A549 (cell line): ENCODE results near the gene TSC2. TPM values are rescaled to one million over a fixed set of nuclear protein-coding genes. Genes with fewer than 3 reads are reported as not detected.
"Not testable (repeated sequence)": the region's sequence is repeated elsewhere in the genome, so short reads cannot be mapped to it uniquely, and the experiment has no call there.

ENCODE experiments used
- ATAC-seq, 2 experiments: fragments of 200-7000 bp in 1 of 2; fragments of >200 bp in 1 of 2; cut with Nextera tagmentation in 1 of 2; cut with Tn5 transposase in 1 of 2; 3 replicates each; pipeline versions ENCODE4 v1.8.0 to v1.9.1; 2018 to 2020; ENCODE audit warnings: mild to moderate bottlenecking in 1 of 2, moderate library complexity in 1 of 2
- CTCF ChIA-PET: fragments of 300-600 bp; sonication (Branson Sonifier 250); formaldehyde crosslinking; extraction: SDS; loops from one replicate; lab custom pipeline; 2021; ENCODE audit warnings: antibody characterized with exemption, inconsistent platforms; lab: Yijun Ruan, JAX
- POLR2A ChIA-PET: fragments of 350-600 bp; formaldehyde crosslinking; extraction: SDS; loops from one replicate; lab custom pipeline; 2021; ENCODE audit warnings: antibody characterized with exemption, inconsistent platforms; lab: Yijun Ruan, JAX
- DNase-seq, 2 experiments: peaks; one replicate each; pipeline versions ENCODE4 v3.0.0 to v3.0.0-alpha.2; 2011 to 2016; ENCODE audit warnings: low read depth in 1 of 2, low spot score in 1 of 2
- FAIRE-seq: peaks from 2 replicates; lab custom pipeline; 2011; peaks lifted over from hg19 to GRCh38; lab: Jason Lieb, UNC
- H3K27ac ChIP-seq, 2 experiments: fragments of >200 bp; sonication (Bioruptor Twin); formaldehyde crosslinking; 3 replicates each; pipeline ENCODE4 v1.5.1; 2016 to 2017
- H3K4me1 ChIP-seq: fragments of >200 bp; sonication (Bioruptor Twin); formaldehyde crosslinking; 3 replicates; pipeline ENCODE4 v1.6.1; 2016
- H3K4me2 ChIP-seq: fragments of >200 bp; sonication (Bioruptor Twin); formaldehyde crosslinking; 3 replicates; pipeline ENCODE4 v1.6.1; 2016
- H3K4me3 ChIP-seq: fragments of >200 bp; sonication (Bioruptor Twin); formaldehyde crosslinking; 3 replicates; pipeline ENCODE4 v1.5.1; 2016
- H3K9me3 ChIP-seq: fragments of >200 bp; sonication (Bioruptor Twin); formaldehyde crosslinking; 3 replicates; pipeline ENCODE4 v1.6.1; 2016
- BHLHE40 ChIP-seq: IDR thresholded peaks from 2 replicates; pipeline ENCODE4 v1.6.1; 2012; ENCODE audit warnings: low read depth, low read length, inconsistent platforms
- JUN ChIP-seq, 2 experiments: fragments of >200 bp; sonication (Bioruptor Twin); formaldehyde crosslinking; IDR thresholded peaks; 2 replicates in 1 of 2; 3 replicates in 1 of 2; pipeline ENCODE4 v1.6.1; 2016 to 2017
- POLR2A ChIP-seq: IDR thresholded peaks from 2 replicates; pipeline ENCODE4 v1.6.1; 2012; ENCODE audit warnings: mild to moderate bottlenecking, low read length
- WGBS: methylation state at CpG from one replicate; pipeline ENCODE4 v1.1.6; 2017; ENCODE audit errors: missing lambda C conversion rate; 5-methylcytosine and 5-hydroxymethylcytosine counted together
- polyA plus RNA-seq, 4 experiments: library from polyadenylated mRNA; depleted of rRNA in 3 of 4; stranded (reverse); fragments of >200 nt; fragmentation: RNase III in 1 of 4; extraction: RNeasy Plus Mini Kit Qiagen cat#74134 plus additional on column Dnase treatment in 1 of 4; gene quantifications; 2 replicates in 3 of 4; 3 replicates in 1 of 4; pipeline ENCODE4 v1.2.3, GENCODE V29; 2011 to 2017
- small RNA-seq, 6 experiments: library from RNA; depleted of rRNA; stranded (forward); fragments of <200 nt; gene quantifications; one replicate each; pipeline ENCODE3, GENCODE V24; 2012
- TF ChIP-seq, protein P1 (sequence below): IDR thresholded peaks from 2 replicates; pipeline ENCODE4 v1.6.1; 2012; ENCODE audit warnings: low read depth, borderline replicate concordance

The TSC2 gene
- polyA plus RNA-seq, 2 of the 4 experiments (the other 2 are of a cell fraction): 32.6 to 47.3 TPM

DNA sequence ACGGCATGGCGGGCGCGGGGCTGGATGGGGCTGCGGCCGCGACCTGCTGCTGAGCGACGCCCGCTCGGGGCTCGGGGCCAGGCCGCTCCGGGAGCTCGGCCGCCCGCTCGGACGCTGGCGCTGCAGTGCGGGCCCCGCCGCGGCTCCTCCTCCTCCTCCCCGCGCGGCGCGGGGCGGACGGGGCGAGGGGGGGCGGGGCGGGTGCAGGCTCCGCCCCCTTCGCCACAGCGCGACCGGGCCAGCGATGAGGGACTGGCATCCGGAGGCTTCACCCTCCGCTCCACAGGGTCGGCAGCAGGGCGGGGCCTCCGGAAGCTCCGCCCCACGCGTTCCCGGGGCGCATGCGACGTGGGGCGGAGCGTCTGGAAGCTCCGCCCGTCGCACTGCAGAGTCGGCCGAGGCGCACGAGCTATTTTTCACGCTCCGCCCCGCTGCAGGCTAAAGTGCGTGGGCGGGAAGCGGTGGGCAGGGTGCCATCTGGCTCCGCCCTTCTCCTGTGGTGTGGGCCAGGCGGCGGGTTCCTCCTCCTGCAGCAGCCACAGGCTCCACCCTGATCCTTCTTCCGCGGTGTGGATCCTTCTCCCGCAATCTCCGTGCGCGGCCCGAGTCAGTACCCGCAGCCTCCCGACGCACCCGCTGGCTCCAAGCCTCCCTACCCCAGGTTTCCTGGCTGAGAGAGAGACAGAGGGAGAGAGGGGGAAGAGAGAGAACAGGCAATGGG lies 88.1 kb downstream of the TSC2 start, which contains the start of gene PKD1:
TSS of gene PKD1 (minus strand) at position 129 of the 721 bp plus-strand sequence. CDS start 209 bp downstream, outside the sequence.
- not testable (repeated sequence) for FAIRE-seq, H3K9me3 ChIP-seq, H3K4me1 ChIP-seq
- Histone ChIP-seq H3K27ac (peak within 1 kb of the TSS; percentile 82 to 96), H3K4me2 (peak within 1 kb of the TSS; percentile 77), H3K4me3 (peak within 1 kb of the TSS; percentile 74)
- WGBS: 1% methylated on average over 19 of the region's 81 CpGs
- TF ChIP-seq JUN (IDR thresholded peaks at IDR 0.05) (peak in 1 of 2 experiments; percentile 53; a peak in 1 of 5 replicates), BHLHE40 (0 out of 2 replicates have a peak, but pooled peaks have one; percentile 6), POLR2A (peak; percentile 47)
- TF ChIP-seq, protein P1, sequence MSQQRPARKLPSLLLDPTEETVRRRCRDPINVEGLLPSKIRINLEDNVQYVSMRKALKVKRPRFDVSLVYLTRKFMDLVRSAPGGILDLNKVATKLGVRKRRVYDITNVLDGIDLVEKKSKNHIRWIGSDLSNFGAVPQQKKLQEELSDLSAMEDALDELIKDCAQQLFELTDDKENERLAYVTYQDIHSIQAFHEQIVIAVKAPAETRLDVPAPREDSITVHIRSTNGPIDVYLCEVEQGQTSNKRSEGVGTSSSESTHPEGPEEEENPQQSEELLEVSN: peak; percentile 41; the same call in 1 of the 2 replicates
- ATAC-seq (peak; percentile 91), DNase-seq (peak; percentile 48 to 94)
- CTCF ChIA-PET: interaction anchor here (1.9 to 6.7 kb wide), 2 partner anchors 111 to 131 kb away, joined by 7 to 117 read pairs; partner anchors contain the start of gene NHERF2
- POLR2A ChIA-PET: interaction anchor here (0.8 to 1.3 kb wide), 3 partner anchors 12 to 19 kb away, joined by 4 to 11 read pairs (median 4); partner anchors contain the start of gene TRAF7

Small RNA genes lying within 50 kb of the gene (small RNA-seq; reads per million reads assigned to genes)
- 0 to 1.4 (median 0) reads per million in 6 experiments for gene MIR1225
- 0 reads per million in 6 experiments for gene MIR3180-5
- 0 reads per million in 6 experiments for gene MIR4516
- 0 reads per million in 6 experiments for gene RF00019
- gene RN7SL219P: 0 reads per million in 6 experiments

Other genes with a start within 250 kb of the TSC2 start
- 27.2 and 34.9 TPM in 2 replicates for gene HAGH, start 221.2 kb upstream of the TSC2 start, polyA plus RNA-seq (2011; rRNA removed)
- gene HAGH, start 221.2 kb upstream of the TSC2 start, polyA plus RNA-seq (2017; fragmentation: RNase III; extraction: RNeasy Plus Mini Kit Qiagen cat#74134 plus additional on column Dnase treatment): 58.7 to 66.4 TPM (median 59.8 TPM) in 3 replicates
- gene FAHD1, start 220.8 kb upstream of the TSC2 start, polyA plus RNA-seq (2011; rRNA removed): 30.2 and 30.6 TPM in 2 replicates
- 63.2 to 68.4 TPM (median 64.5 TPM) in 3 replicates for gene FAHD1, start 220.8 kb upstream of the TSC2 start, polyA plus RNA-seq (2017; fragmentation: RNase III; extraction: RNeasy Plus Mini Kit Qiagen cat#74134 plus additional on column Dnase treatment)
- 7.5 and 9.1 TPM in 2 replicates for gene MEIOB, start 175.8 kb upstream of the TSC2 start, polyA plus RNA-seq (2011; rRNA removed)
- gene MEIOB, start 175.8 kb upstream of the TSC2 start, polyA plus RNA-seq (2017; fragmentation: RNase III; extraction: RNeasy Plus Mini Kit Qiagen cat#74134 plus additional on column Dnase treatment): 2.9 to 3.5 TPM (median 2.9 TPM) in 3 replicates
- 1.1 and 1.5 TPM in 2 replicates for gene HS3ST6, start 129.6 kb upstream of the TSC2 start, polyA plus RNA-seq (2011; rRNA removed)
- gene HS3ST6, start 129.6 kb upstream of the TSC2 start, polyA plus RNA-seq (2017; fragmentation: RNase III; extraction: RNeasy Plus Mini Kit Qiagen cat#74134 plus additional on column Dnase treatment): 1.4 to 2.6 TPM (median 2.0 TPM) in 3 replicates
- gene MSRB1, start 104.8 kb upstream of the TSC2 start, polyA plus RNA-seq (2011; rRNA removed): 27.7 and 34.4 TPM in 2 replicates
- 27.7 to 38.4 TPM (median 37.5 TPM) in 3 replicates for gene MSRB1, start 104.8 kb upstream of the TSC2 start, polyA plus RNA-seq (2017; fragmentation: RNase III; extraction: RNeasy Plus Mini Kit Qiagen cat#74134 plus additional on column Dnase treatment)
- not detected in 2 replicates for gene RPL3L, start 93.3 kb upstream of the TSC2 start, polyA plus RNA-seq (2011; rRNA removed)
- gene RPL3L, start 93.3 kb upstream of the TSC2 start, polyA plus RNA-seq (2017; fragmentation: RNase III; extraction: RNeasy Plus Mini Kit Qiagen cat#74134 plus additional on column Dnase treatment): 0.20 TPM in 1 of 3 replicates, not detected in the others
- gene NDUFB10, start 88.4 kb upstream of the TSC2 start, polyA plus RNA-seq (2011; rRNA removed): 151 and 198 TPM in 2 replicates
- gene NDUFB10, start 88.4 kb upstream of the TSC2 start, polyA plus RNA-seq (2017; fragmentation: RNase III; extraction: RNeasy Plus Mini Kit Qiagen cat#74134 plus additional on column Dnase treatment): 367 to 410 TPM (median 389 TPM) in 3 replicates
- 2,621 and 3,507 TPM in 2 replicates for gene RPS2, start 83.2 kb upstream of the TSC2 start, polyA plus RNA-seq (2011; rRNA removed)
- 3,378 to 3,689 TPM (median 3,626 TPM) in 3 replicates for gene RPS2, start 83.2 kb upstream of the TSC2 start, polyA plus RNA-seq (2017; fragmentation: RNase III; extraction: RNeasy Plus Mini Kit Qiagen cat#74134 plus additional on column Dnase treatment)
- not detected in 2 replicates for gene RNF151, start 81.1 kb upstream of the TSC2 start, polyA plus RNA-seq (2011; rRNA removed)
- not detected in 3 replicates for gene RNF151, start 81.1 kb upstream of the TSC2 start, polyA plus RNA-seq (2017; fragmentation: RNase III; extraction: RNeasy Plus Mini Kit Qiagen cat#74134 plus additional on column Dnase treatment)
- gene TBL3, start 75.9 kb upstream of the TSC2 start, polyA plus RNA-seq (2011; rRNA removed): 21.9 and 25.9 TPM in 2 replicates
- 41.9 to 45.0 TPM (median 42.8 TPM) in 3 replicates for gene TBL3, start 75.9 kb upstream of the TSC2 start, polyA plus RNA-seq (2017; fragmentation: RNase III; extraction: RNeasy Plus Mini Kit Qiagen cat#74134 plus additional on column Dnase treatment)
- gene NOXO1, start 66.5 kb upstream of the TSC2 start, polyA plus RNA-seq (2011; rRNA removed): not detected in 2 replicates
- gene NOXO1, start 66.5 kb upstream of the TSC2 start, polyA plus RNA-seq (2017; fragmentation: RNase III; extraction: RNeasy Plus Mini Kit Qiagen cat#74134 plus additional on column Dnase treatment): 0.25 to 0.32 TPM (median 0.26 TPM) in 3 replicates
- 11.9 and 12.9 TPM in 2 replicates for gene GFER, start 63.8 kb upstream of the TSC2 start, polyA plus RNA-seq (2011; rRNA removed)
- 33.9 to 34.9 TPM (median 34.8 TPM) in 3 replicates for gene GFER, start 63.8 kb upstream of the TSC2 start, polyA plus RNA-seq (2017; fragmentation: RNase III; extraction: RNeasy Plus Mini Kit Qiagen cat#74134 plus additional on column Dnase treatment)
- 4.9 and 5.7 TPM in 2 replicates for gene SYNGR3, start 58.0 kb upstream of the TSC2 start, polyA plus RNA-seq (2011; rRNA removed)
- gene SYNGR3, start 58.0 kb upstream of the TSC2 start, polyA plus RNA-seq (2017; fragmentation: RNase III; extraction: RNeasy Plus Mini Kit Qiagen cat#74134 plus additional on column Dnase treatment): 4.1 to 5.0 TPM (median 4.4 TPM) in 3 replicates
- 15.3 and 17.7 TPM in 2 replicates for gene ZNF598, start 38.2 kb upstream of the TSC2 start, polyA plus RNA-seq (2011; rRNA removed)
- gene ZNF598, start 38.2 kb upstream of the TSC2 start, polyA plus RNA-seq (2017; fragmentation: RNase III; extraction: RNeasy Plus Mini Kit Qiagen cat#74134 plus additional on column Dnase treatment): 32.7 to 35.0 TPM (median 33.8 TPM) in 3 replicates
- 0.13 and 0.26 TPM in 2 replicates for gene NPW, start 28.2 kb upstream of the TSC2 start, polyA plus RNA-seq (2011; rRNA removed)
- 1.0 to 1.6 TPM (median 1.2 TPM) in 3 replicates for gene NPW, start 28.2 kb upstream of the TSC2 start, polyA plus RNA-seq (2017; fragmentation: RNase III; extraction: RNeasy Plus Mini Kit Qiagen cat#74134 plus additional on column Dnase treatment)
- 33.1 and 35.0 TPM in 2 replicates for gene NHERF2, start 21.1 kb upstream of the TSC2 start, polyA plus RNA-seq (2011; rRNA removed)
- 27.3 to 32.3 TPM (median 31.0 TPM) in 3 replicates for gene NHERF2, start 21.1 kb upstream of the TSC2 start, polyA plus RNA-seq (2017; fragmentation: RNase III; extraction: RNeasy Plus Mini Kit Qiagen cat#74134 plus additional on column Dnase treatment)
- 28.8 and 34.8 TPM in 2 replicates for gene NTHL1, start 151 bp upstream of the TSC2 start, polyA plus RNA-seq (2011; rRNA removed)
- gene NTHL1, start 151 bp upstream of the TSC2 start, polyA plus RNA-seq (2017; fragmentation: RNase III; extraction: RNeasy Plus Mini Kit Qiagen cat#74134 plus additional on column Dnase treatment): 41.4 to 42.3 TPM (median 42.1 TPM) in 3 replicates
- 11.5 and 17.3 TPM in 2 replicates for gene PKD1, start 87.9 kb downstream of the TSC2 start, polyA plus RNA-seq (2011; rRNA removed)
- 38.4 to 39.7 TPM (median 39.2 TPM) in 3 replicates for gene PKD1, start 87.9 kb downstream of the TSC2 start, polyA plus RNA-seq (2017; fragmentation: RNase III; extraction: RNeasy Plus Mini Kit Qiagen cat#74134 plus additional on column Dnase treatment)
- gene RAB26, start 100.6 kb downstream of the TSC2 start, polyA plus RNA-seq (2011; rRNA removed): 6.7 and 7.5 TPM in 2 replicates
- 5.7 to 7.3 TPM (median 6.7 TPM) in 3 replicates for gene RAB26, start 100.6 kb downstream of the TSC2 start, polyA plus RNA-seq (2017; fragmentation: RNase III; extraction: RNeasy Plus Mini Kit Qiagen cat#74134 plus additional on column Dnase treatment)
- 31.9 and 32.0 TPM in 2 replicates for gene TRAF7, start 107.8 kb downstream of the TSC2 start, polyA plus RNA-seq (2011; rRNA removed)
- gene TRAF7, start 107.8 kb downstream of the TSC2 start, polyA plus RNA-seq (2017; fragmentation: RNase III; extraction: RNeasy Plus Mini Kit Qiagen cat#74134 plus additional on column Dnase treatment): 47.6 to 50.0 TPM (median 48.1 TPM) in 3 replicates
- gene CASKIN1, start 148.6 kb downstream of the TSC2 start, polyA plus RNA-seq (2011; rRNA removed): 0.13 and 0.27 TPM in 2 replicates
- gene CASKIN1, start 148.6 kb downstream of the TSC2 start, polyA plus RNA-seq (2017; fragmentation: RNase III; extraction: RNeasy Plus Mini Kit Qiagen cat#74134 plus additional on column Dnase treatment): 0.72 to 1.0 TPM (median 0.87 TPM) in 3 replicates
- 46.8 and 49.5 TPM in 2 replicates for gene MLST8, start 157.5 kb downstream of the TSC2 start, polyA plus RNA-seq (2011; rRNA removed)
- 48.4 to 53.9 TPM (median 50.4 TPM) in 3 replicates for gene MLST8, start 157.5 kb downstream of the TSC2 start, polyA plus RNA-seq (2017; fragmentation: RNase III; extraction: RNeasy Plus Mini Kit Qiagen cat#74134 plus additional on column Dnase treatment)
- gene BRICD5, start 162.9 kb downstream of the TSC2 start, polyA plus RNA-seq (2011; rRNA removed): 2.0 and 3.1 TPM in 2 replicates
- gene BRICD5, start 162.9 kb downstream of the TSC2 start, polyA plus RNA-seq (2017; fragmentation: RNase III; extraction: RNeasy Plus Mini Kit Qiagen cat#74134 plus additional on column Dnase treatment): 7.4 to 11.6 TPM (median 9.1 TPM) in 3 replicates
- gene PGP, start 166.9 kb downstream of the TSC2 start, polyA plus RNA-seq (2011; rRNA removed): 13.9 and 15.0 TPM in 2 replicates
- 27.7 to 33.7 TPM (median 31.9 TPM) in 3 replicates for gene PGP, start 166.9 kb downstream of the TSC2 start, polyA plus RNA-seq (2017; fragmentation: RNase III; extraction: RNeasy Plus Mini Kit Qiagen cat#74134 plus additional on column Dnase treatment)
- gene E4F1, start 175.6 kb downstream of the TSC2 start, polyA plus RNA-seq (2011; rRNA removed): 10.4 and 11.0 TPM in 2 replicates
- gene E4F1, start 175.6 kb downstream of the TSC2 start, polyA plus RNA-seq (2017; fragmentation: RNase III; extraction: RNeasy Plus Mini Kit Qiagen cat#74134 plus additional on column Dnase treatment): 22.0 to 24.4 TPM (median 23.3 TPM) in 3 replicates
- 0.36 and 0.65 TPM in 2 replicates for gene DNASE1L2, start 188.5 kb downstream of the TSC2 start, polyA plus RNA-seq (2011; rRNA removed)
- 0.88 to 1.5 TPM (median 1.2 TPM) in 3 replicates for gene DNASE1L2, start 188.5 kb downstream of the TSC2 start, polyA plus RNA-seq (2017; fragmentation: RNase III; extraction: RNeasy Plus Mini Kit Qiagen cat#74134 plus additional on column Dnase treatment)
- gene ECI1, start 203.6 kb downstream of the TSC2 start, polyA plus RNA-seq (2011; rRNA removed): 41.8 and 47.9 TPM in 2 replicates
- gene ECI1, start 203.6 kb downstream of the TSC2 start, polyA plus RNA-seq (2017; fragmentation: RNase III; extraction: RNeasy Plus Mini Kit Qiagen cat#74134 plus additional on column Dnase treatment): 40.9 to 41.9 TPM (median 41.5 TPM) in 3 replicates
- gene RNPS1, start 220.1 kb downstream of the TSC2 start, polyA plus RNA-seq (2011; rRNA removed): 163 and 183 TPM in 2 replicates
- 197 to 206 TPM (median 200 TPM) in 3 replicates for gene RNPS1, start 220.1 kb downstream of the TSC2 start, polyA plus RNA-seq (2017; fragmentation: RNase III; extraction: RNeasy Plus Mini Kit Qiagen cat#74134 plus additional on column Dnase treatment)